ENCODE measurements around the gene ZBTB4.
A peak's percentile ranks its signal among the peaks of the same experiment; 100 is the strongest.

The ZBTB4 gene

DNA sequence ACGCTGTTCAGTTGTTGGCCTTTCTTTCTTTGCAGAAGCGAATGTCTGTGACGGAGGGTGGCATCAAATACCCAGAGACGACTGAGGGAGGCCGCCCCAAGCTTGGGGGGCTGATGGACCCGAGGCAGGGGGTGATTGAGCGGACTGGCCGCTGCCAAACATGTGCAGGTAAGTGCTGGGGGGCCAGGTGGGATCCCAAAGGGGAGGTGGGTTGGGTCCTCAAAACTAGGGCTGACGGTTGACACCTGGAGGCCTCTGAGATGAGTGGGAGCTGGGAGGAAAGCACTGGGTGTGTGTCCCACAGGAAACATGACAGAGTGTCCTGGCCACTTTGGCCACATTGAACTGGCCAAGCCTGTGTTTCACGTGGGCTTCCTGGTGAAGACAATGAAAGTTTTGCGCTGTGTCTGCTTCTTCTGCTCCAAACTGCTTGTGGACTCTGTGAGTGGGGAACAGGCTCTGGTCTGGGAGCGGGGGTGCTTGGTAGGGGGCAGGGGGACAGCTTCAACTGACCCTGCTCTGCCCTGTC, 16.5 kb upstream of the ZBTB4 start:
- DNase-seq (ENCODE audit: low read depth, low spot score): no peak
- no peaks in the 10 kb centered on the region for H3K9me3 ChIP-seq (ENCODE audit: insufficient read depth, low read length)
- no peak overlapping the region for H3K4me3 ChIP-seq (ENCODE audit: insufficient read length, low read depth)
- TF ChIP-seq ZNF274 (IDR thresholded peaks at IDR 0.05; ENCODE audit: low read depth, low read length) (no peak), YY1 (IDR thresholded peaks at IDR 0.05; ENCODE audit: insufficient read depth, insufficient read length) (no peak)
- H3K36me3 ChIP-seq (ENCODE audit: insufficient read depth, insufficient read length, low read length): peaks cover 65% of the 10 kb centered on the region
- H3K27me3 ChIP-seq (ENCODE audit: insufficient read depth, insufficient read length): no peaks in the 10 kb centered on the region
- no peaks in the 10 kb centered on the region for H3K4me1 ChIP-seq (ENCODE audit: insufficient read depth, insufficient read length)
- H3K9ac ChIP-seq (ENCODE audit: insufficient read length, low read depth): no peak overlapping the region

DNA sequence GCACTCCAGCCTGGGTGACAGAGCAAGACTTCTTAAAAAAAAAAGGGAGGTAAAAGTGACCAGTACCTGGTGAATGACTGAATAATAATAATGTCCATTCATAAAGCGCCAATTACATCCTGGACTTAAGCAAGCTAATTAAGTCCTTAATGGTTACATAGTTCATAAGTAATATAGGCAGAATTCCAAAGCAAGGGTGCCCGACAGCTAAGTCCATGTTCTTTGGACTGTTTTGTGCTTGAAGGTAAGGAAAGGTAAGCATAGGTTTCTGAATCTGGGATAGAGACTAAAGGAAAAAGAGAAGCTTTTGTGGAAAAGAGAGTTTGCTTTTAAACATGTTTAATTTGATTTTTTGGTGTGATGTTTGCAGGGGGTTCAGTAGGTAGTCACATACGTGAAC, 14.5 kb upstream of the ZBTB4 start:
- TF ChIP-seq ZNF274 (IDR thresholded peaks at IDR 0.05; ENCODE audit: low read depth, low read length) (no peak), YY1 (IDR thresholded peaks at IDR 0.05; ENCODE audit: insufficient read depth, insufficient read length) (no peak), SUZ12 (IDR thresholded peaks at IDR 0.05; ENCODE audit: extremely low read depth, insufficient read depth, insufficient read length) (no peak)
- H3K9me3 ChIP-seq (ENCODE audit: insufficient read depth, low read length): no peaks in the 10 kb centered on the region
- H3K36me3 ChIP-seq (ENCODE audit: insufficient read depth, insufficient read length, low read length): peaks cover 64% of the 10 kb centered on the region

DNA sequence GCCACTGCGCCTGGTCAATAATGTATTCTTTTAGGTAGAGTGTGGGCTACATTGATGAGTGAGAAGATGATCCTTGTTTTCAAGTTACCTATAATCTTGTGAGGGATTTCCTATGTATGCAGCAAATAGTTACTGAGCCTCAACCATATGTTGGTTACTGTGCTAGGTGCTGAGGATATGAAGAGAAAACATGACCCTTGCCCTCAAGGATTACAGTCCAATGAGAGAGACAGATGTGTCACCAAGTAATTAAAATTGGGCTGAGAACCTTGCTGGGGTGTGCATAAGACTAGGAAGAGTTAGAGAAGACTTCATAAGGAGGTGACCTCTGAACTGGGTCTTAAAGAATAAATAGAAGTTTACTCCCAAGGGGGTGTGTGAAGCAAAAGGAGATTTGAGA, 12.2 kb upstream of the ZBTB4 start:
- no peaks in the 10 kb centered on the region for H3K9me3 ChIP-seq (ENCODE audit: insufficient read depth, low read length)
- DNase-seq (ENCODE audit: low read depth, low spot score): no peak
- H3K36me3 ChIP-seq (ENCODE audit: insufficient read depth, insufficient read length, low read length): peaks cover 52% of the 10 kb centered on the region
- H3K27me3 ChIP-seq (ENCODE audit: insufficient read depth, insufficient read length): no peaks in the 10 kb centered on the region
- TF ChIP-seq YY1 (IDR thresholded peaks at IDR 0.05; ENCODE audit: insufficient read depth, insufficient read length) (no peak), SUZ12 (IDR thresholded peaks at IDR 0.05; ENCODE audit: extremely low read depth, insufficient read depth, insufficient read length) (no peak), ZNF274 (IDR thresholded peaks at IDR 0.05; ENCODE audit: low read depth, low read length) (no peak)
- no peak overlapping the region for H3K4me3 ChIP-seq (ENCODE audit: insufficient read length, low read depth)
- H3K9ac ChIP-seq (ENCODE audit: insufficient read length, low read depth): no peak overlapping the region
- no peaks in the 10 kb centered on the region for H3K4me1 ChIP-seq (ENCODE audit: insufficient read depth, insufficient read length)

More for the DNA sequence above, 14.5 kb upstream of the ZBTB4 start:
- H3K4me3 ChIP-seq (ENCODE audit: insufficient read length, low read depth): no peak overlapping the region
- no peaks in the 10 kb centered on the region for H3K27me3 ChIP-seq (ENCODE audit: insufficient read depth, insufficient read length)
- no peak for DNase-seq (ENCODE audit: low read depth, low spot score)
- H3K4me1 ChIP-seq (ENCODE audit: insufficient read depth, insufficient read length): no peaks in the 10 kb centered on the region
- H3K9ac ChIP-seq (ENCODE audit: insufficient read length, low read depth): no peak overlapping the region

DNA sequence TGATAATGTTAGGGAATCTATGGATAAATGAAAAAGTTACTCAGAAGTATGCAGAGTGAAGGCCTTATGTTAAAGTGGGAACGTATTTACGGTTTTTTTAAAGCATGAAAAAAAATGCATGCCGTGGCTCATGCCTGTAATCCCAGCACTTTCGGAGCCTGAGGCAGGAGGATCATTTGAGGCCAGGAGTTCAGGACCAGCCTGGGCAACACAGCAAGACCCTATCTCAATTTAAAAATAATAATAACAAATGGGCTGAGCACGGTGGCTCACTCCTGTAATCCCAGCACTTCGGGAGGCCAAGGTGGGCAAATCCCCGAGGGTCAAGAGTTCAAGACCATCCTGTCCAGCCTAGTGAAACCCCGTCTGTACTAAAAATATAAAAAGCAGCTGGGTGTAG, 10.7 kb upstream of the ZBTB4 start:
- peaks cover 45% of the 10 kb centered on the region for H3K36me3 ChIP-seq (ENCODE audit: insufficient read depth, insufficient read length, low read length)

DNA sequence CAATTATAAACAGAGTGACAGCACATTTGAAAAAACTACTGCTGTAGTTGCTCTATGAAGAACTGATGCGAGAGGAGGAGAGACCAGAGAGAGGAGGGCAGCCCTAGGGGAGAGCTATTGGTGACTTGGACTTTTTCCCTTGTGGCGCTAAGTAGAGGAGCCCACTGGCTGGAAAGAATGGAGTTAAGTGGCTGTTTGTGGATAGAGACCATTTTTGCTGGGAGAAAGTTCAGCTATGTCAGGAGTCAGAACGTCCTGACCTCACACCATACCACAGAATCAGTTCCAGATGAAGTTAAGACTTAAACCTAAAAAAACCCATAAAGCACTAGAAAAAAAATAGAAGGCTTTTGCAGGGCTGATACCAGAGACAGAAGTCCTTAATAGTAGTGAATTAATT, 6.8 kb upstream of the ZBTB4 start:
- H3K27me3 ChIP-seq (ENCODE audit: insufficient read depth, insufficient read length): no peaks in the 10 kb centered on the region
- H3K4me1 ChIP-seq (ENCODE audit: insufficient read depth, insufficient read length): no peaks in the 10 kb centered on the region
- H3K36me3 ChIP-seq (ENCODE audit: insufficient read depth, insufficient read length, low read length): peaks cover 32% of the 10 kb centered on the region
- H3K9ac ChIP-seq (ENCODE audit: insufficient read length, low read depth): peak overlapping the region; percentile 24
- no peak for DNase-seq (ENCODE audit: low read depth, low spot score)
- H3K9me3 ChIP-seq (ENCODE audit: insufficient read depth, low read length): no peaks in the 10 kb centered on the region
- peak overlapping the region; percentile 39 for H3K4me3 ChIP-seq (ENCODE audit: insufficient read length, low read depth)
- TF ChIP-seq ZNF274 (IDR thresholded peaks at IDR 0.05; ENCODE audit: low read depth, low read length) (no peak), SUZ12 (IDR thresholded peaks at IDR 0.05; ENCODE audit: extremely low read depth, insufficient read depth, insufficient read length) (no peak), YY1 (IDR thresholded peaks at IDR 0.05; ENCODE audit: insufficient read depth, insufficient read length) (no peak)

More for the DNA sequence above, 10.7 kb upstream of the ZBTB4 start:
- H3K27me3 ChIP-seq (ENCODE audit: insufficient read depth, insufficient read length): no peaks in the 10 kb centered on the region
- TF ChIP-seq ZNF274 (IDR thresholded peaks at IDR 0.05; ENCODE audit: low read depth, low read length): no peak
- no peak for TF ChIP-seq YY1 (IDR thresholded peaks at IDR 0.05; ENCODE audit: insufficient read depth, insufficient read length)
- no peak for TF ChIP-seq SUZ12 (IDR thresholded peaks at IDR 0.05; ENCODE audit: extremely low read depth, insufficient read depth, insufficient read length)
- no peaks in the 10 kb centered on the region for H3K9me3 ChIP-seq (ENCODE audit: insufficient read depth, low read length)
- H3K4me1 ChIP-seq (ENCODE audit: insufficient read depth, insufficient read length): no peaks in the 10 kb centered on the region
- no peak for DNase-seq (ENCODE audit: low read depth, low spot score)
- no peak overlapping the region for H3K4me3 ChIP-seq (ENCODE audit: insufficient read length, low read depth)
- H3K9ac ChIP-seq (ENCODE audit: insufficient read length, low read depth): no peak overlapping the region

DNA sequence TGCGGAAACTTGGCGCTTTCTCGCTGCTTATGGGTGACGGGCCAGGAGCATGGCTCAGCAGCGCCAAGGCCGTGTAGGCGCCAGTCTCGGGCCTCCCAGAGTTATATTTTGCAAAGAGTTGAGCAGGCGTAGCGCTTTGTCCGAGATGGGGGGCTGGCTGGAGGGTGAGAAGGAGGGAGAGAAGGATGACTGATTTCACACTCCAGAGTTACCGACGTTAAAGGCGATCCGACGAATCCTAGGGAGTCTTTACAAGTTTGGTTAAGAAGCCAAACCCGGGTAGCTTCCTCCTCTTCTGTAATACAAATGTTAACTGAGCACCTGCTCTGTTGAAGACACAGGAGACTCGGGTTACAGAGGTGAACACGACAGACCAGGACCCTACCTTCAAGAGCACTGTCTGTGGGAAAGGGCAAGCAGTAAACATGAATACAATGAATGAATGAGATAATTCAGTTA, 5.5 kb upstream of the ZBTB4 start:
- no peak for TF ChIP-seq YY1 (IDR thresholded peaks at IDR 0.05; ENCODE audit: insufficient read depth, insufficient read length)
- no peak for TF ChIP-seq ZNF274 (IDR thresholded peaks at IDR 0.05; ENCODE audit: low read depth, low read length)
- TF ChIP-seq SUZ12 (IDR thresholded peaks at IDR 0.05; ENCODE audit: extremely low read depth, insufficient read depth, insufficient read length): no peak
- H3K4me3 ChIP-seq (ENCODE audit: insufficient read length, low read depth): peak overlapping the region; percentile 73
- no peaks in the 10 kb centered on the region for H3K27me3 ChIP-seq (ENCODE audit: insufficient read depth, insufficient read length)
- H3K9me3 ChIP-seq (ENCODE audit: insufficient read depth, low read length): no peaks in the 10 kb centered on the region
- H3K4me1 ChIP-seq (ENCODE audit: insufficient read depth, insufficient read length): no peaks in the 10 kb centered on the region
- peak; percentile 11 for DNase-seq (ENCODE audit: low read depth, low spot score)
- peaks cover 23% of the 10 kb centered on the region for H3K36me3 ChIP-seq (ENCODE audit: insufficient read depth, insufficient read length, low read length)
- H3K9ac ChIP-seq (ENCODE audit: insufficient read length, low read depth): peak overlapping the region; percentile 91

DNA sequence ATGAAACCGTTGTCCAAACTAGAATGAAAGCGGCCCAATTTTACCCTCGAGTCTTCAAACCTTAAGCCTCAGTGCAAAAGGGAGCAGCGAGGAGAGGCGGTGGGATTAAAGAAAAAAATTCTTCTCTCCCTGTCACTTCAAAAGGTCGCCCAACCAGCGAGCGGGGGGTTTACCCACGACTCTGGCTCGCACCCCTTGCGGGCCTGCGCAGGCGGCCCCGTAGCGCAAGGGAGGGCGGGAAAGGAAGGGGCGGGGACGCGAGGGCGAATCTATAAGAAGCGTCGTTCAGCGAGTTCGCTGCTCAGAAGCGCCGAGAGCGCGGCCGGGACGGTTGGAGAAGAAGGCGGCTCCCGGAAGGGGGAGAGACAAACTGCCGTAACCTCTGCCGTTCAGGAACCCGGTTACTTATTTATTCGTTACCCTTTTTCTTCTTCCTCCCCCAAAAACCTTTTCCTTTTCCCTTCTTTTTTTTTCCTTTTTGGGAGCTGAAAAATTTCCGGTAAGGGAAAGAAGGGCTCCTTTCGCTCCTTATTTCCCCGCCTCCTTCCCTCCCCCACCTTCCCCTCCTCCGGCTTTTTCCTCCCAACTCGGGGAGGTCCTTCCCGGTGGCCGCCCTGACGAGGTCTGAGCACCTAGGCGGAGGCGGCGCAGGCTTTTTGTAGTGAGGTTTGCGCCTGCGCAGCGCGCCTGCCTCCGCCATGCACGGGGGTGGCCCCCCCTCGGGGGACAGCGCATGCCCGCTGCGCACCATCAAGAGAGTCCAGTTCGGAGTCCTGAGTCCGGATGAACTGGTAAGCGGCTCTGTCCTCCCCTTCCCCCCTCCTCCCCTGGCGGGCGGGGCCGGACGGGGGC, 4.9 kb upstream of the ZBTB4 start, which contains the start of gene POLR2A:
Gene POLR2A (plus strand): TSS at position 300 of the 852 bp plus-strand sequence.
- TF ChIP-seq ZNF274 (IDR thresholded peaks at IDR 0.05; ENCODE audit: low read depth, low read length) (no peak), YY1 (IDR thresholded peaks at IDR 0.05; ENCODE audit: insufficient read depth, insufficient read length) (no peak), SUZ12 (IDR thresholded peaks at IDR 0.05; ENCODE audit: extremely low read depth, insufficient read depth, insufficient read length) (no peak)
- DNase-seq (ENCODE audit: low read depth, low spot score): peak; percentile 89
- H3K27me3 ChIP-seq (ENCODE audit: insufficient read depth, insufficient read length): no peaks in the 10 kb centered on the region
- peaks cover 2% of the 10 kb centered on the region for H3K4me1 ChIP-seq (ENCODE audit: insufficient read depth, insufficient read length)
- H3K9me3 ChIP-seq (ENCODE audit: insufficient read depth, low read length): no peaks in the 10 kb centered on the region
- H3K4me3 ChIP-seq (ENCODE audit: insufficient read length, low read depth): peak within 1 kb of the TSS; percentile 73
- H3K36me3 ChIP-seq (ENCODE audit: insufficient read depth, insufficient read length, low read length): peaks cover 19% of the 10 kb centered on the region
- peak within 1 kb of the TSS; percentile 91 for H3K9ac ChIP-seq (ENCODE audit: insufficient read length, low read depth)
